DMS79 (cell line): ENCODE data around the gene PLXNB3.
A peak's percentile ranks its signal among the peaks of the same experiment; 100 is the strongest.
"Not testable (repeated sequence)": the region's sequence is repeated elsewhere in the genome, so short reads cannot be mapped to it uniquely, and the experiment has no call there.

Experiments
- DNase-seq: peaks from one replicate; lab custom pipeline; 2025; lab: John Stamatoyannopoulos, UW

Gene PLXNB3

GRCh38 chrX:153732401-153732800 is 31.6 kb upstream of the PLXNB3 start:
- no peak for DNase-seq

DNA sequence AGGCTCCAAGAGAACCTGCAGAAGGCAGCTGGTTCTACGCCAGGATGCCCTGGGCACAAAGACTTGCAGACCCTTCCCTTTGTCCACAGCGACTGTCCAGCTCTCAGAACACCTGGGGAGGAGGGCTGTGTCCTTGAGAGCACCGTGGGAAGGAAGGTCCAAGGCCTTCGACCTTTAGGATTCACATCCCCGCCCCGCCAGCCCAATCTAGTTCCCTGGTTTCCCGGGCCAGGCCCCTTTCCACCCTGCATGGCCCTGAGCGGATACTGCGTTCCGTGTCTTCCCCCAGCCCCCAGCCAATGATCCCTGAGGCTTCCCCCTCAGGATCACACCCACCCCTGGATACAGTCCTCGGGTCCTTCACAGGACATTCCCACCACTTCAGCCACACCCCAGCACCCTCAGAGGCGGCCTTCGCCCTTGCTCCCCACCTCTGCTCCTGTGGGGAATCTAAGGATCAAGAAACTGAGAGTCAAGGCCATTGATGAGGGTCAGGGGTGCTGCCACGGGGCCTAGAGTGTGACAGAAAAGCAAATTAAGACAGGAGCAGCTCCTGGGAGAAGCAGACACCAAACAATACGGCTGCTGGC is 30.3 kb upstream of the PLXNB3 start:
- DNase-seq: no peak

GRCh38 chrX:153734871-153735270 is 29.2 kb upstream of the PLXNB3 start:
- DNase-seq: no peak

DNA sequence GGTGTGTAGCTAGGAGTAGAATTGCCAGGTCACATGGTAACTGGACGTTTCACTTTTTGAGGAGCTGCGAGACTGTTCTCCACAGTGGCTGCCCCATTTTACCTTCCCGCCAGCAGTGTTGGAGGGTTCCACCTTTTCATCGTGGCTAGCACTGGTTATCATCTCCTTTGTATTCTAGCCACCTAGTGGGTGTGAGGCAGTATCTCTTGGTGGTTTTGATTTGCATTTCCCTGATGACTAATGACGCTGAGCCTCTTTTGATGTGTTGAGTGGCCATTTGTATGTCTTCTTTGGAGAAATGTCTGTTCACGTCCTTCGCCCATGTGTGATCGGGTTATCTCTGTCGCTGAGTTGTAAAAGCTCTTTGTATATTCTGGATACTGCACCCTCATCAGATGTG is 28.8 kb upstream of the PLXNB3 start:
- no peak for DNase-seq

DNA sequence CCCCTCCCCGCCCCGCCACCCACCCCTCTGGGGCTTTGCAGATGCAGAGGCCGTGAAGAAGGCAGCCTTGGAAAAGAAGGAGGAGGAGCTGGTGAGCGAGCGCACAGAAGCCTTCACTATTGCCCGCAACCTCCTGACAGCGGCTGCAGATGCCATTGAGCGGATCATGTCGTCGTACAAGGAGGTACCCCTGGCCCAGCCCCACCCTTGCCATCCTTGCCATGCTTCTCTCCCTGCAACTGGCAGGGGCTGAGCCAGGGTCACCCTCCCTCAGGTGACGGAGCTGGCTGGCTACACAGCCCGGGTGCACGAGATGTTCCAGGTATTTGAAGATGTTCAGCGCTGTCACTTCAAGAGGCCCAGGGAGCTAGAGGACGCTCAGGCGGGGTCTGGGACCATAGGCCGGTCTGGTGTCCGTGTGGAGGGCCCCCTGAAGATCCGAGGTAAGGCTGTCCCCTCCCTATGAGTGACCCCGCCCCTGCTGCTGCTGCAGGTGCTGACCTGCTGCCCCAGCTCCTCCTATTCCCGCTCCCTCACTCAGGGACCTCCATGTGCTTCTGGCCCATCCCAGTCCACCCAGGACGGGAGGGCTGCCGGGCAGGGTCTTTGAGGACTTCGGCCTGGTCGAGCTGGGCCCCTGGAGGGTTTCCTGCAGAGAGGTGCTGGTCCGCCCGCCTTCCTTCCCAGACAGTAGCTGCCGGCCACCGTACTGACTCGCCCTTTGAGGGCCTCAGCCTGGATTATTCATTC is 27.8 kb upstream of the PLXNB3 start:
- DNase-seq: no peak

DNA sequence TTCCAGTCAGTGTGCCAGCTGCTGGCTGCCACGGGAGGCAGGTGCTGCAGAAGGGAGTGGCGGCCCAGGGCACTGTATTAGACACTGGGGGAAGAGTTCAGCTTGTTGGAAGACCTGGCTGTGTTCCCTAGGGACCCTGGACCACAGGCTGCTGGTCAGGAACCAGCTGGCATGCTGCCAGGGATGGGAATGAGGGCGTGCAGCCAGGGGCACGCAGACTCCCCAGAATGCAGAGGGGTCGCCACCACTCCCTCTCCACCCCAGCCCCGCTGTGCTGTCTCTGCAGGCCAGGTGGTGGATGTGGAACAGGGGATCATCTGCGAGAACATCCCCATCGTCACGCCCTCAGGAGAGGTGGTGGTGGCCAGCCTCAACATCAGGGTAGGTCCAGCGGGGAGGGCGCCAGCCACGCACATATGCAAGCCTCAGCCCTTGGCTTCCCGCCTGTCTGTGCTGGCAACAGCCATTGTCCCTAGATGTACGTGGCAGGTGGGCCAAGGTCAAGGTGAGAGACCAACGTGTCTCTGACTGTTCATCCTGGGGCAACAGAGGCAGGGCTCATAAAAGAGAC is 27.1 kb upstream of the PLXNB3 start:
- DNase-seq: peak; percentile 13

DNA sequence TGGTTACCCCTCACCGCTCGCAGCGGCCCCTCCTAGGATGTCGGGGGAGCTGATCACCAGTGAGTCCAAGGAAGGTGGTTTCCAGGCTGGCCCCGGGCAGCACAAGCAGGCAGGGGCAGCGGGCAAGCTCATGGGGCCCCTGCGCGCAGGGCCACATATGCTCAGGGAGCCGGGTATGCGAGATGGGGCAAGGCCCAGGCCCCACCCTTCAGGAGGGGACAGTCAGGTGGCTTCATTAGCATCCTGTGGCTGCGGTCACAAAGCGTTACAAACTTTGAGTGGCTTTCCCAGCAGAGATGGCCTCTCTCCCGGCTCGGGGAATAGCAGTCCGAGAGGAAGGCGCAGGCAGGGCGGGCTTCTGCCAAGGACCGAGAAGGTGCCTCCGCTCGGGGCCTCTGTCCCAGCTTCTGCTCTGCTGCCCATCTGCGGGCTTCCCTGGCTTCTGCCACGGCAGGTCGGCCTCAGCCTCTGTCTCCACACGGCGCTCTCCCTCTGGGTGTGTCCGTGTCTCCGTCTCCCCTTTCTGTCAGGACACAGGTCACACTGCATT is 25.9 kb upstream of the PLXNB3 start:
- no peak for DNase-seq

DNA sequence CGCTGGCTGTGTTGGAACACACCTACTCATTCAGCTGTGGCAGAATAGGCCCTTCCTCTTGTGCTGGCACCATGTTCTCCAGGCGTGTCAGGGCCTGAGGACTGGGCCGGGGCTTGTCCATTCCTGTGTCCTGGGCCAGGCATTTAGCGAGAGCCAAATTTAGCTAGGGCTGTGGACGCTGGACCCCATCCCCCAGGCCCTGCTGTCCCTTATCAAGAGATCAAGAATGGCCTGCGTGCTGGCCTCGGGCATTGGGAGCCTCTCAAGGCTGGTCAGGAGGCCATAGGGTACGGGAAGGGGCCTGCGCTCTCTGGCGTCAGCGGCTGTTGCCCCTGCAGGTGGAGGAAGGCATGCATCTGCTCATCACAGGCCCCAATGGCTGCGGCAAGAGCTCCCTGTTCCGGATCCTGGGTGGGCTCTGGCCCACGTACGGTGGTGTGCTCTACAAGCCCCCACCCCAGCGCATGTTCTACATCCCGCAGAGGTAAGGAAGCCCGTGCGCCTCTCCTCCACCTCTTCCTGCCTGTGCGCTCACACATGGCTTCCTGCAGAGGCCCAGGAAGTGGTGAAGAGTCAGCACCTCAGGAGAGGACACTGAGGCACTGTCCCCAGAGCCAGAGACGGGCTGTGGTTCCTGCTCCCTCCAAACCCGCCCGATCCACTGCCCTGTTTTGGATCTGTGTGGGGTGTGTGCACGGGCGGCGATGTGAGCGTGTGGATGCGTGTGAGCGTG is 24.1 kb upstream of the PLXNB3 start:
- no peak for DNase-seq

- DNase-seq: no peak
Measured at GRCh38 chrX:153740631-153741222, 23.3 kb upstream of the PLXNB3 start.

DNA sequence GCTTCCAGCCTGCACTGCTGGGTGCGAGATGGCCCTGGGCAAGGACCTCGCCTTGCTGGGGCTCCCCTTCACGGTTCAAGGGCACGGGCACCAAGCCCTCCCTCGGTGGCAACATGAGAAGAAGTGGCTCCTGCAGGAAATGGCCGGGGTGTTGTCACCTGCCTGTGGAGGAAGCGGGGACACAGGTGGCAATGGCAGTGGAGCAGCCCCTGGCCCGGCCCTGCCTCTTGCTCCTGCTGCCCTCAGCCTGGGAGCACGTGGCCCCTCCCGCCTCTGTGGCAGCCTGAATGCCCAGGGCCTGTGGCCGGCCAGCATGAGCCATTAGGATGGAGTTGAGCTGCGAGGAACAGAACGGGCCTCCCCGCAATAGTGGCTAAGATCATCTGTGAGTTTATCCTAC is 22.6 kb upstream of the PLXNB3 start:
- no peak for DNase-seq

DNA sequence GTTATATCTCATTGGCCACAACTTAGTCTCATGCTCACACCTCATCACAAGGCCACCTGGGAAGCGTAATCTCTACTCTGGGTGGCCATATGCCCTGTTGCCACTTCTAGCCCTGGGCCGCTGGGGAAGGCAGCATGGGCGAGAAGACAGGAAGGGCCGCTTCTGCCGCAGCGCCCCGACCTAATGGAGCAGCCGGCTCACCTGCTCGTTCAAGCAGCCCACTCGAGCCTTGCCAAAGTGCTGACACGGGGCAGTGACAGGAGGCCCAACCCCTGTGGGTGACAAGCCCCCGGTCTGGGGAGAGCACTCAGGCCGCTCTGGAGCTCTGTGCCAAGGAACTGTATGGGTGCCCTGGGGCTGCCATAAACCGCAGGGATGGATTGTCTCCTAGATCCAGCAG is 21.9 kb upstream of the PLXNB3 start:
- not testable (repeated sequence) for DNase-seq

- not testable (repeated sequence) for DNase-seq
Measured at GRCh38 chrX:153742796-153743467, 21.1 kb upstream of the PLXNB3 start.

DNA sequence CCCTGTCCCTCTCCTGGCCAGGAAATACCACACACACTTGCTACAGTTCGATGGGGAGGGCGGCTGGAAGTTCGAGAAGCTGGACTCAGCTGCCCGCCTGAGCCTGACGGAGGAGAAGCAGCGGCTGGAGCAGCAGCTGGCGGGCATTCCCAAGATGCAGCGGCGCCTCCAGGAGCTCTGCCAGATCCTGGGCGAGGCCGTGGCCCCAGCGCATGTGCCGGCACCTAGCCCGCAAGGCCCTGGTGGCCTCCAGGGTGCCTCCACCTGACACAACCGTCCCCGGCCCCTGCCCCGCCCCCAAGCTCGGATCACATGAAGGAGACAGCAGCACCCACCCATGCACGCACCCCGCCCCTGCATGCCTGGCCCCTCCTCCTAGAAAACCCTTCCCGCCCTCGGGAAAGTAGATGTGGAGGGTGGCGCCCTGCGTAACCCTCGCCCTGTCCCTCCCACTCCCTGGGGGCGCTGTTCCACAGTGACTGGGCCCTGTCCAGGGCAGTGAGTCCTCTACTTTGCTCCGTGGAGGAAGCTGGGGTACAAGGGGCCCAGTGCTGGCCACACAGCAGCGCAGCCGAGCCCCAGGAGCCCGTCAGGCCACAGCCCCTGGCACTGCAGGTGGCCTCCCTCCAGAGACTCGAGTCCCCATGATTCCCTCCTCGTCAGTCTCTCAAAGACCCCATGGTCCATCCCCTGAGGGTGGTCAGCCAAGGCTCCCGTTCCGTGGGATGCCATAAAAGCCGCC is 20.4 kb upstream of the PLXNB3 start:
- DNase-seq: not testable (repeated sequence)

GRCh38 chrX:153744210-153745066 is 19.6 kb upstream of the PLXNB3 start:
- no peak for DNase-seq

DNA sequence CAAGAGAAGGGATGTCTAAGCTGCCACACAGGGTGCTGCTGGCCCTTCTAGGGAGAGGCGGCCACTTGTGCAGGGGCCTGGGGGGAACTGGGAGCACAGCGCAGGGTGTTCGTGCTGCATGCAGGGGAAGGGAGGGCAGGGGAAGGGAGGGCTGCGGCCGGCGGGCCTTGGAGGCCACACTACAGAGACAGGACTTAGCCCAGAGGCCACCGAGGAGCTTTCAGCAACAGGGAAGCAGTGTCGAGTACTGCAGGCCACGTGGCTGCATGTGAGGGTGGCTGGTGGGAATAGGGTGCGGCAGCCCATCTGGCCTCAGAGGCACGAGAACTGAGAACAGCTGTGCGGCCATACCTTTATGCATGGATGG is 19.0 kb upstream of the PLXNB3 start:
- DNase-seq: not testable (repeated sequence)

- DNase-seq: no peak
Measured at GRCh38 chrX:153746359-153746758, 17.7 kb upstream of the PLXNB3 start.

GRCh38 chrX:153746991-153747390 is 17.1 kb upstream of the PLXNB3 start:
- DNase-seq: not testable (repeated sequence)

DNA sequence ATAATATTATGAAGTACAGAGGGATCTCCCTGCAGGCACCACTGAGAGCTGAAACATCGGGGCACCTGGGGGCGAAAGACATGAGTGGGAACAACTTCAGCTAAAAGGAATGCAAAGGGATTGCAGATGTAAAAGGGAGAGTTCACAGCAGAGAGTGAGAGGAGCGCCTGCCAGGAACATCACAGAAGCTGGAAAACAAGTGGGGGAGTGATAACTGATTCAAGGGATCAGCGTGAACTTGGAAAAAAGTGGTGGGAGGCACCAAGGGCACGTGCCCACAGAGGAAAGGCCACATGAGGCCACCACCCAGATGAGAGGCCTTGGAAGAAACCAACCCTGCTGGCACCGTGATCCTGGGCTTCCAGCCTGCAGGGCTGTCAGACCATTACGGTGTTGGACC is 15.0 kb upstream of the PLXNB3 start:
- DNase-seq: not testable (repeated sequence)

GRCh38 chrX:153750127-153750774 is 13.8 kb upstream of the PLXNB3 start:
- no peak for DNase-seq
